GM21360 (cell line): Measurements from ENCODE around the gene CCNQ.
"Not testable (repeated sequence)": the region's sequence is repeated elsewhere in the genome, so short reads cannot be mapped to it uniquely, and the experiment has no call there.

Experiments used
- ATAC-seq: cut with Tn5 transposase; IDR thresholded peaks from one replicate; pipeline ENCODE4 v1.9.1; 2021; ENCODE audit warnings: mild to moderate bottlenecking, moderate library complexity; ENCODE audit not compliant: unreplicated experiment

CCNQ gene

GRCh38 chrX:153623310-153624029 is 24.5 kb upstream of the CCNQ start:
- no peak for ATAC-seq

GRCh38 chrX:153622661-153623309 is 23.8 kb upstream of the CCNQ start:
- no peak for ATAC-seq

GRCh38 chrX:153621949-153622598 is 23.1 kb upstream of the CCNQ start:
- no peak for ATAC-seq

- ATAC-seq: no peak
Measured at GRCh38 chrX:153620576-153620975, 21.6 kb upstream of the CCNQ start.

- ATAC-seq: no peak
Measured at GRCh38 chrX:153614818-153615217, 15.9 kb upstream of the CCNQ start.

GRCh38 chrX:153612413-153612812 is 13.5 kb upstream of the CCNQ start:
- no peak for ATAC-seq

- no peak for ATAC-seq
Measured at GRCh38 chrX:153611298-153612095, 12.6 kb upstream of the CCNQ start.

GRCh38 chrX:153610836-153611213 is 11.9 kb upstream of the CCNQ start:
- ATAC-seq: no peak

GRCh38 chrX:153609917-153610835 is 11.2 kb upstream of the CCNQ start:
- ATAC-seq: no peak

GRCh38 chrX:153608806-153609205 is 9.9 kb upstream of the CCNQ start:
- no peak for ATAC-seq

- no peak for ATAC-seq
Measured at GRCh38 chrX:153608376-153608775, 9.4 kb upstream of the CCNQ start.

GRCh38 chrX:153606503-153606902 is 7.6 kb upstream of the CCNQ start:
- ATAC-seq: no peak

- not testable (repeated sequence) for ATAC-seq
Measured at GRCh38 chrX:153604666-153605380, 5.9 kb upstream of the CCNQ start.

GRCh38 chrX:153603131-153603656 is 4.3 kb upstream of the CCNQ start:
- no peak for ATAC-seq

- ATAC-seq: no peak
Measured at GRCh38 chrX:153602601-153603000, 3.7 kb upstream of the CCNQ start.

GRCh38 chrX:153601511-153602110 is 2.7 kb upstream of the CCNQ start:
- no peak for ATAC-seq

GRCh38 chrX:153600921-153601320 is 2.0 kb upstream of the CCNQ start:
- no peak for ATAC-seq

GRCh38 chrX:153600032-153600373 is 1.1 kb upstream of the CCNQ start:
- ATAC-seq: no peak
